Ovary (tissue), 9 donors: ENCODE results near the gene EYA2. TPM values are rescaled to one million over a fixed set of nuclear protein-coding genes. Genes with fewer than 3 reads are reported as not detected.

Experiments used
- DNase-seq, 5 donors: peaks; one replicate each; pipeline ENCODE4 v3.0.0-alpha.2; 2019 to 2020
- H3K27ac ChIP-seq, 2 donors: fragments of 200-600 bp; one replicate each; pipeline versions ENCODE4 v1.5.1 to v1.8.0; 2019 to 2022
- H3K27me3 ChIP-seq: fragments of 200-600 bp; one replicate; pipeline ENCODE4 v1.8.0; 2022
- H3K36me3 ChIP-seq: fragments of 200-600 bp; sonication (generic); one replicate; pipeline ENCODE4 v1.5.1; 2019
- H3K4me1 ChIP-seq: one replicate; pipeline ENCODE4 v1.8.1; 2013; ENCODE audit warnings: mild to moderate bottlenecking, moderate library complexity; ENCODE audit not compliant: insufficient read depth
- H3K4me3 ChIP-seq: fragments of 200-600 bp; sonication (generic); one replicate; pipeline ENCODE4 v1.5.1; 2017
- H3K9me3 ChIP-seq, 2 donors: fragments of 200-600 bp in 1 of 2; sonication (generic) in 1 of 2; one replicate each; pipeline versions ENCODE4 v1.5.1 to v1.8.1; 2013 to 2019; ENCODE audit warnings: mild to moderate bottlenecking in 1 of 2, moderate library complexity in 1 of 2
- CTCF ChIP-seq, 3 donors: fragments of 450-650 bp in 2 of 3; fragments of 200-600 bp in 1 of 3; IDR thresholded peaks; one replicate each; pipeline versions ENCODE4 v1.5.1 to v1.8.0; 2016 to 2022; ENCODE audit warnings: antibody characterized with exemption in 3 of 3, mild to moderate bottlenecking in 1 of 3
- EP300 ChIP-seq: sonication (generic); formaldehyde crosslinking; IDR thresholded peaks from one replicate; pipeline ENCODE4 v1.6.1; 2017; ENCODE audit warnings: antibody characterized with exemption
- POLR2A ChIP-seq: fragments of 450-650 bp; IDR thresholded peaks from one replicate; pipeline ENCODE4 v1.6.1; 2017; ENCODE audit warnings: antibody characterized with exemption, mild to moderate bottlenecking, moderate library complexity
- WGBS, 3 donors: extraction: QIAGEN DNeasy Blood & Tissue Kit in 1 of 3; methylation state at CpG; one replicate each; pipeline versions ENCODE4 v1.1.5 to v1.1.7; 2013 to 2017; 5-methylcytosine and 5-hydroxymethylcytosine counted together
- intact Hi-C, 4 donors: fragments of 100-400 bp; cut with DNase I; formaldehyde crosslinking; loops; one replicate each; pipeline versions ENCODE4 v1.11.0 to v1.15.1; 2022 to 2023
- polyA plus RNA-seq, 2 donors: library from polyadenylated mRNA; stranded (reverse); fragments of 200-250 nt in 1 of 2; fragments of 350-450 nt in 1 of 2; fragmentation: Illumina TruSeq in 1 of 2; extraction: RNeasy Lipid Tissue Mini Kit (QIAGEN cat#74804) in 1 of 2; gene quantifications; one replicate each; pipeline ENCODE4 v1.2.3, GENCODE V29; 2013 to 2014
- total RNA-seq, 7 donors: library from RNA; depleted of rRNA in 2 of 7; stranded (reverse); fragments of >200 nt in 2 of 7; fragmentation: NEBNext Ultra II Directional in 3 of 7; extraction: Animal tissue kit (Norgen Biotek cat#: 25700) in 3 of 7; gene quantifications; one replicate each; pipeline versions ENCODE4 v1.1.0 to v1.2.4, GENCODE V29; 2016 to 2023
- donor health status: DM: no; HTN: no; CAD: no; lungs with moderate emphysema.
- donor health status: DM: no; HTN: no; CAD: no.
- donor health status: Bipolar disorder and iron deficiency.
- donor health status: DM: yes; HTN: yes; CAD: no.
- donor health status: DM: no; HTN: no; CAD: no.
- donor health status: DM: yes; HTN: yes; CAD: no.

Gene EYA2
- total and polyA plus RNA-seq, 9 donors = 0.18 to 7.6 (median 1.7) TPM

- Histone ChIP-seq H3K27me3 (no peaks in the 10 kb centered on the region), H3K27ac (no peak overlapping the region), H3K36me3 (no peaks in the 10 kb centered on the region), H3K4me3 (no peak overlapping the region), H3K4me1 (no peaks in the 10 kb centered on the region), H3K9me3 (no peaks in the 10 kb centered on the region)
- no peak for TF ChIP-seq EP300
- TF ChIP-seq POLR2A = no peak
- TF ChIP-seq CTCF (IDR thresholded peaks at IDR 0.05) = no peak
- no peak for DNase-seq
- WGBS, 3 donors = 36 to 53% (median 44%) methylated on average over 14 of the region's 14 CpGs
- intact Hi-C loops = no loop called here
These were observed 167.7 kb downstream of the EYA2 start for GRCh38 chr20:47062226-47062890.

DNA sequence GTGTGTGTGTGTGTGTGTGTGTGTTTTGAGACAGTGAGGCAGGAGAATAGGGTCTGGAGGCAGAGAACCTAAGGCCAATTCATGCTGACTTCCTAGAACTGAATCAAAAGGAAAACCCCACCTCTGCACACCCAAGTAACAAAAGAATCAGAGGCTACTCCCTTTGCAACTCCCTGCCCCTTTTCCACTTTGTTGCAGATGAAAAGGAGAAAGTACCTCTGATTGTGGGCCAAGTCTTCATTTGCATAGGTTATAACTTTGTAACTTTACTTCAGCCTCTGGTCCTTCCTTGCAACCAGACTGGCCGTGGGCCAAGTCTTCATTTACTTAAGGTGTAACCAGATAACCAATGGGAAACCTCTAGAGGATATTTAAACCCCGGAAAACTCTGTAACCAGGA lies 168.8 kb downstream of the EYA2 start:
- intact Hi-C loops = no loop called here
- Histone ChIP-seq H3K9me3 (no peaks in the 10 kb centered on the region), H3K27me3 (no peaks in the 10 kb centered on the region), H3K4me3 (no peak overlapping the region), H3K4me1 (no peaks in the 10 kb centered on the region), H3K36me3 (no peaks in the 10 kb centered on the region), H3K27ac (no peak overlapping the region)
- WGBS, 3 donors = 14 to 29% (median 18%) methylated on average over 2 of the region's 2 CpGs
- no peak for DNase-seq
- TF ChIP-seq POLR2A = no peak
- no peak for TF ChIP-seq CTCF (IDR thresholded peaks at IDR 0.05)
- no peak for TF ChIP-seq EP300

DNA sequence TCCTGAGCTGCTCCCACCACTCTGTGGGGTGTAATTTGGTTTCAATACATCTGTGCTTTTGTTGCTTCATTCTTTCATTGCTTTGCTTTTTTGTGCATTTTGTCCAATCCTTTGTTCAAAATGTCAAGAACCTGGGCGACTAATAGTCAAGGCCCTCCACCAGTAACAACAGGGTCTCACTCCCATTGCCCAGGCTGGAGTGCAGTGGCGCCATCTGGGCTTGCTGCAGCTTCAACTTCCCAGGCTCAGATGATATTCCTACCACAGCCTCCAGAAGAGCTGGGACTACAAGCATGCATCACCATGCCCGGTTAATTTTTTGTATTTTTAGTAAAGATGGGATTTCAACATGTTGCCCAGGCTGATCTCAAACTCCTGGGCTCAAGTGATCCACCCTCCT lies 169.2 kb downstream of the EYA2 start:
- no peak for DNase-seq
- Histone ChIP-seq H3K9me3 (no peaks in the 10 kb centered on the region), H3K4me1 (no peaks in the 10 kb centered on the region), H3K36me3 (no peaks in the 10 kb centered on the region), H3K4me3 (no peak overlapping the region), H3K27me3 (no peaks in the 10 kb centered on the region), H3K27ac (no peak overlapping the region)
- 75 to 78% (median 77%) methylated on average over 3 of the region's 3 CpGs for WGBS, 3 donors
- TF ChIP-seq EP300 = no peak
- TF ChIP-seq CTCF (IDR thresholded peaks at IDR 0.05) = no peak
- no peak for TF ChIP-seq POLR2A
- intact Hi-C loops = no loop called here

- WGBS, 3 donors = 33 to 39% (median 34%) methylated on average over 4 of the region's 4 CpGs
- no peaks in the 10 kb centered on the region for H3K27me3 ChIP-seq
- no peaks in the 10 kb centered on the region for H3K4me1 ChIP-seq
- no peak overlapping the region for H3K4me3 ChIP-seq
- H3K36me3 ChIP-seq = no peaks in the 10 kb centered on the region
- no peaks in the 10 kb centered on the region for H3K9me3 ChIP-seq
- DNase-seq = no peak
- intact Hi-C loops = no loop called here
- TF ChIP-seq CTCF (IDR thresholded peaks at IDR 0.05) (no peak), POLR2A (no peak), EP300 (no peak)
- no peak overlapping the region for H3K27ac ChIP-seq
These were observed 172.0 kb downstream of the EYA2 start for GRCh38 chr20:47066484-47067270.
